CD4-positive, alpha-beta T cell treated with Interleukin-15 for 1 hour (primary cell): ENCODE measurements around the gene S100A13.

Experiments
- DNase-seq: peaks from one replicate; pipeline ENCODE4 v3.0.0-alpha.2; 2020

S100A13 gene

DNA sequence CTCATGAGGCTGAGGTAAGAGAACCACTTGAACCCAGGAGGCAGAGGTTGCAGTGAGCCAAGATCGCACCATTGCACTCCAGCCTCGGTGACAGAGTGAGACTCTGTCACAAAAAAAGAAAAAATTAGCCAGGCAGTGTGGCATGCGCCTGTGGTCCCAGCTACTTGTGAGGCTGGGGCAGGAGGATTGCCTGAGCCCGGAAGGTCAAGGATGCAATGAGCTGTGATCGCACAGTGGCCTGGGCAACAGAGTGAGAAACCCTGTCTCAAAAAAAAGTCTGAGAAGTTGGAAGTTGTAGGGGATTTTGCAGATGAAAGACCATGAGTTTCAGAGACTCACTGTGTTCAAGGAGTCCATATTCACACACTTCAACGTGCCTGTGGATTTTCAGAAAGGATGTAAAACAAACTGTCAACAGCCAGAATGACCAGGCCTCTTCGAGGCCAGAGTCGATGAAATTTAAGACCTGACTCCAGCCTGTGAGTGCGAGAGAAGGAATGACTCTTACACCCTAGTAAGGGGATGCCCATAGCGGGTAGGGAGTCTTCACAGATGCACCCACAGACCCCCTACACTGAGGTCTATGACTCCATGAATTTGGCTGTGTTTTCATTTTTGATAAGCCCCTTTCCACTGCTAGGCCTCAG is 2.2 kb downstream of the S100A13 start:
- DNase-seq, result no peak

DNA sequence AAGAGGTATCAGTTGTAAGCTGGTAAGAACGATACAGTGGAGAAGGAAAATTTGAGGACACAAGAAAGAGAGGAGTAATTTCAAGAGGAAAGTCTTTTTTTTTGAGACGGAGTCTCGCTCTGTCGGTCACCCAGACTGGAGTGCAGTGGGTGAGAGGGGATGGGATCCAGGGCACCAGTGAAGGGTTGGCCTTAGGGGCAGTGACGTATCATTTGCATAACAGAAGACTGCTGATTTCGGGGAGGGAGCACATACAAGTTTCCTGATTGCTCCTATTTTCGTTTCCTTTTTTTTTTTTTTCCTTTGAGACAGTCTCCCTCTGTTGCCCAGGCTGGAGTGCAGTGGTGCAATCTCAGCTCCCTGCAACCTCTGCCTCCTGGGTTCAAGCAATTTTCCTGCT is 4.2 kb downstream of the S100A13 start:
- no peak for DNase-seq

DNA sequence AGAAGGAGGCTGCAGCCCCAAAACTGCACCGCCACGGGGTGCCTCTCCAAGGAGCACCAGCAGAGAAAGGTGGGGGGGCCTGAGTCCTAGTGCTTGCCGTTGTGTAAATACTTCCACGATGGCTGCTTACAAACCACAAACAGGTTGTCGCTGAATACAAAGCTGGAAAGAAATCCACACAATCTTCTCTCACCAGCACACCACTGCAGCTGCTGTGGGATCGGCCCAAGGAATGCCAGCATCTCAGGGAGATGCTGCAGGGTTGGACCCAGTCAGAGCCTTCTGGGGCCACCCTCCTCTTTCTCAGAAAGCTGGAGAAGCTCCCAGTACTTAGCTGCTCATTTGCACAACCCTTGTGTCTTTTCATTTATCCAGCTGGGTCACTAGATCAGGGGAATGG is 8.1 kb downstream of the S100A13 start:
- DNase-seq, result no peak

DNA sequence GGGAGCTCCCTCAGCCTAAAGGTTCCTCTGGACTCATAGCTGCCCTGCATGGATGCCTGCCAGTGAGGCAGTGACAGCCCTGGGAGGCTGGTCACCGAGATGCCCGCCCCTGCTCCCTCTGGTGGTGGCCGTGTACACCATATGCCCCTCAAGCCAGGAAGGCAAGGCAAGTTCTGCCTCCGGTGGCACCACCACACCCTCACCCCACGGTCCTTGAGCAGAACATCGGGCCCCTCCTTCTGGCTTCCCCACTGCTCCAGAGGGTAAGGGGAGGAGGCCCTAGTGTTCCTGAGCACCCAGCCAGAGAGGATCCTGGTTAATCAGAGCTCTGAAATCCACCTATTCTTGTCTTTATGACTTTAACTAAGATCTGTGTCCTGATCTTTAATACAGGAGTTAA is 9.6 kb downstream of the S100A13 start:
- peak; percentile 67 for DNase-seq

DNA sequence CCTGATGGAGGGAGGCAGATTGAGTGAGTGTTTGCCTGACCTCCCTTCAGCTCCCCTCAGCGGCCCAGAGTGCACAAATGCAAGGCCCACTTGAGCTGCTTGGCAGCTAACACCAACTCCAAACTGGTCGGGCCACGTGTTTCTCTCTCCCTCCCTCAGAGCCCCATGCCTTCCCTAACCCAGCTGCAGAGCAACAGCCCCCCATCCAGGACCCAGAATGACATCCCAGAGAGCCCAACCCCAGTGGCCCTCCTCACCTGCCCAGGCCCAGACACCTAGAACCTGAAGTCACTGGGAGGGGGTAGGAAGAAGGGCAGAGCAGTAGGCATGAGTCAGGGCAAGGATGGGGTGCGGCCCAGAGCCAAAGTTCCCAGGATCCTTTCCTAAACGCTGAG is 10.4 kb downstream of the S100A13 start:
- no peak for DNase-seq

DNA sequence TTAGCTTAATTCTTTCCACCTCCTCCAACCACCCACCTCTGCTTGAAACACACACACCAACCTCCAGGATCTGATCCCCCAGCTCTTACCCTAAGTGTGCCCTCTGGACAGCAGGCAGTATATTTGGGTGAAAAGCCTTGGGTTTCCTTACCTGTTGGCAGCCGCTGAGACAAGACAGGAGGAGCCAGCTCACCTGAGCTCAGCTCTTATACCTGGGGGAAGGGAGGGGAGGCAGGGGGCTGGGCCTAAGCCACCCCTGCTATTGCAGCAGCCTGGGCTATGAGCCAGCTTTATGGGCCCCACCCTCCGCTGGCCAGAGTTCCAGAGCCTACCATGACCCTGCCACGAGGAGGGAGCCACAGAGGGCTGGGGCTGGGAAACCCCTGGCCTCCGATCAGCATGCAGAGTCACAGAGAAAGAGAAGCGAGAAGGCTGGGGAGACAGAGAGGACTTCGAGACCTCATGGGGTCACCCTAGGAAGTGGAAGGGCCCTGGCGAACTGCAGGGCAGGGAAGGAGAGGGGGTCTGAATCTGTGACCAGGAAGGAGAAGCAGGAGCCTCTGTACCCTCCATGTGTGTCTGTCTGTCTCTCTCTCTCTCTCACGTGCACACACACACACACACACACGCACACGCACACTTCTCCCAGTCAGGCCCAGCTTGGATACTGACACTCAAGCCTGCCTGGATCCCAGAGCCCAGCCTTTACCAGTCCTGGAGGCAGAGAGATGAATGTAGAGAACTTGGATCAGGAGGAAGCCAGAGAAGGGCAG is 11.0 kb downstream of the S100A13 start, which contains the start of gene S100A14:
Gene S100A14 (minus strand): TSS at position 182 of the 773 bp plus-strand sequence. CDS start 467 bp downstream, outside the sequence.
- no peak for DNase-seq

DNA sequence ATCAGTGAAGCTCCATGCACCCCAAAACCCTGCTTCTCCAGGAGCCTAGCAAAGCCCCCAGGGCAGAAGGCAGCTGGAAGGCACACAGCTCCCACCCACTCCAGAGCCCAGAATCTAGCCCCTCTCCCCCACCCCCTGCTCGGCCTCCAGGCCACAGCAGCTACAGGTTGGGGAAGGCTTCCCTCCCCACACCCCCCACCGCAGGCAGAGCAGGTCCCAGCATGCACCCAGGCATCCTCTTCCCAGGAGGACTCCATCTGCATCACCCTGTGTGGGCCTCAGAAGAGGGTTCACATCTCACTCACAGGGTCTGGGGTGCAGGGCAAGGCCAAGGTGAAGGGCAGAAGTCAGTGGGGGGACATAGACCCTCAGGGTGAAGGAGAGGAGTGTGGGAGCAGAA is 11.9 kb downstream of the S100A13 start:
- no peak for DNase-seq

DNA sequence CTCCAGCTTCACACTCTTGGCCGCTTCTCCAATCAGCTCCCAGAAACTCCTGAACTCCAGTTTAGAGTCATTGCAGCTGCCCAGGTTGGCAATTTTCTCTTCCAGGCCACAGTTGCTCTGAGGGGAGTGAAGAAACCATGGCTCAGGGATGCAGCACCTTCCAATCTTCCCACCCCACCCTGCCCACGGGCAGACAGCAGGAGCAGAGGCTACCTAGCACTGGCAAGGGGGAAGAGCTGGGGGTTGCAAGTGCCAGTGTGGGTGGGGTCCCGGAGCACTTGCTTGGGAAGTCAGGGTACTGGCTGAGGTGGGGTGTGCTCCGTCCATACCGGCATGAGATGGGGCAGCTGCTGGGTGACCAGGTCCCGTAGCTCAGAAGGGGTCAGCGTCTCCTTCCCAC is 12.4 kb downstream of the S100A13 start:
- DNase-seq, result no peak

DNA sequence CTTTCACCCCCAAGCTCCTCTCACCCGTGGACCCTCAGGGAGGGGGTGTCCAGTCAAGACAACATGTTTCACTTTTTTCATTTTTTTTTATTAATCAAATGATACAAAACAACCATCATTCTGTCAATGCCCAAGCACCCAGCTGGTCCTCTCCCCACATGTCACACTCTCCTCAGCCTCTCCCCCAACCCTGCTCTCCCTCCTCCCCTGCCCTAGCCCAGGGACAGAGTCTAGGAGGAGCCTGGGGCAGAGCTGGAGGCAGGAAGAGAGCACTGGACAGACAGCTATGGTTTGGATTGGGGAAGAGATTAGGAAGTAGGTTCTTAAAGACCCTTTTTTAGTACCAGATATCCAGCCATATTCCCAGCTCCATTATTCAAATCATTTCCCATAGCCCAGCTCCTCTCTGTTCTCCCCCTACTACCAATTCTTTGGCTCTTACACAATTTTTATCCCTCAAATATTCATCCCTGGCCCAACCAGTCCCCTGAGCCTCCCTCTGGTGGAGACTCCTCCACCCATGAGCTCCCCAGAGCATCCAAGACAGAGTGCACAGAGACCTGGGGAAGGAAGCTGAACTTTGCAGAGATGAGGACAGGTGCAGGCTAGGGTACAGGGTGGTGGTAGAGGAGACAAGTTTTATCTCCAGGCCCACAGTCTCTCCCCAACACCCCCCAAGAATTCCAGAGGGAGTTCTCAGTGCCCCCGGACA is 13.0 kb downstream of the S100A13 start:
- no peak for DNase-seq

DNA sequence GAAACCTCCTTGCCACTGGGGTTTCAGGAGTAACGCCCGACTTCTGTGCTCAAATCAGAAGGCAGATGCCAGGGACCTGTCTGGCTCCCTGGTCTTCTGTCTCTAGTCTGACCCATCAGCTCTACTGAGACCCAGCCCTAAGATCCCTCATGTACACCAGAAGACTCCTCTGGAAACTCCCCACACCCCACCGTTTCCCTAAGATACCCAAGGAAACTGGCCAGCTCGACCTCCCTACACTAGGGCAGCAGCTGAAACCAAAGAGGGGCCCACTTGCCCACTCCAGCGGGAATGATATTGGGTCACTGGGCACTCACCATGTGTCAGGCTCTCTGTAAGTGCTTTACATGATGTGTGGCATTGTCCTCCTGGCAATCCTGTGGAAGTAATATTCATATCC is 13.9 kb downstream of the S100A13 start:
- no peak for DNase-seq

DNA sequence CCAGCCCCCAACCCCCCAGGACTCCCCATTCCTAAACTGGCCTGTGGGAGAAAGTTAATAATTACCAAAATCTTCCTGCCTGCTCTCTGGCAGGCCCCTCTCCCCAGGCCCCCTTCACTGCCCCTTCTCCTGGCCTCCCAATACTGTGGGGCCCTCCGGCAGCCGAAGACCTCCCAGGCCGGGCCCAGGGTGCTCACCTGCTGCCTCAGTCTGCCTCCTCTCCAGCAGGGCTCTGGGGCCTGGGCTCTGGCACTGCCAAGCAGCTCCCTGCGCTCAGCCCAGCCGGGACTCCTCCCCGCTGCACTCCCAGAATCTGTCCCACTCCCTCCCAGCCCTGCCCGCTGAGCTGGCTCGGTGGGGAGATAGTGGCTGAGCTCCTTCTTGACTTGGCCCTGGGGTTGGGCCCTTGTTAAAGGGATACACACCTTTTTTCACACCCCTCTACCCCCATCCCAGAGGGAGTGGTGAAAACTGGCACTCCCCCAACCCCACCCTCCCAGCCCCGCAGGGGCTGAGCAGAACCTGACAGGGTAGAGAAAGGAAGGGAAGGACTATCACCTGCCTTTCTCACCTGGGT is 14.5 kb downstream of the S100A13 start, which contains the start of gene S100A16:
Gene S100A16 (minus strand): TSS at position 383 of the 577 bp plus-strand sequence. CDS start 4,986 bp downstream, outside the sequence.
- DNase-seq, result no peak

DNA sequence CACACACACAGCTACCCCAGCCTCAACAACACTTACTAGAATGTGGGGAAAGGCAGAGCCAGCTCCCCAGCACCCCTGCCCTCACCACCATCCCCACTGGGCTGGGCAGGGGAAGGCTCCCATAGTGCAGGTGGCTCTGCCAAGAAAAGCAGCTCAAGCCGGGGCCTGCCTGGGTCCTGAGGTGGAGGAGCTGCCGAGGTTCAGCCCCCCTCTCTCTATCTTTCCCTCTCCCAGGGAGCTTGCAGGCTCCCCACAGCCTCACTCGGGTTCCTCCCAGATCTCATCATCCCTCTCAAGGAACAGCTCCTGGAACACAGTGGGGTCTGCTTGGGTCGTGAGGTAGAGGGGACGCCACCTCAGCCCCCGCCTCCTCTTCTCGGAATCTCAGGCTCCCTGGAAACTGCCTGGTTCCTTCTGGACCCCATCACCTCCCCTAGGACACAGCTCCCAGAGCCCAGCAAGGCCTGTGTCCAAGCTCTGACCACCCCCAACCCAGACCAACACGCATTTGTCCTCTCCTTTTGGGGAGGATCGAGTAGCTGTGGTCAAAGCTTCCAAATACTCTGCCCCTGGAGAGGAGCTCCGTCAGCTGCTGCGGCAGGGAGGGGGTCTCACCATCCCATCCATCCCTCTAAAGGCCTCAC is 15.1 kb downstream of the S100A13 start:
- no peak for DNase-seq

DNA sequence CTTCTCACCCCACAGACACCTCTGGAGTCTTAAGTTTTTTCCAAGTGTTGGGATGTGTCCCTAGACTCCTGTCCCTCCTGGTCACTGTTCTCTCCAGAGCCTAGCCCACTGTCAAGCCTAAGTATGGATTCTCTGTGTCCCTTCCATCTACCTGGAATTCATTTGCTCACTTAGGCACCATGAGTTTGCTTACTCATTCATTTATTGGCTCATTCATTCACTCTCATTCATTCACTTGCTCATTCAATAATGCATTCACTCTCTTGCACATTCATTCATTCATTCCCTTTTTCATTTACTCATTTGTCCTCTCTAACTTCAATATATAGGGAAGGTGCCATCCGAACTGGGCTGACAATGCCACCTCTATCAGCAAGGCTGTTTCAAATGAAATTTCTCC is 15.9 kb downstream of the S100A13 start:
- DNase-seq, result no peak

DNA sequence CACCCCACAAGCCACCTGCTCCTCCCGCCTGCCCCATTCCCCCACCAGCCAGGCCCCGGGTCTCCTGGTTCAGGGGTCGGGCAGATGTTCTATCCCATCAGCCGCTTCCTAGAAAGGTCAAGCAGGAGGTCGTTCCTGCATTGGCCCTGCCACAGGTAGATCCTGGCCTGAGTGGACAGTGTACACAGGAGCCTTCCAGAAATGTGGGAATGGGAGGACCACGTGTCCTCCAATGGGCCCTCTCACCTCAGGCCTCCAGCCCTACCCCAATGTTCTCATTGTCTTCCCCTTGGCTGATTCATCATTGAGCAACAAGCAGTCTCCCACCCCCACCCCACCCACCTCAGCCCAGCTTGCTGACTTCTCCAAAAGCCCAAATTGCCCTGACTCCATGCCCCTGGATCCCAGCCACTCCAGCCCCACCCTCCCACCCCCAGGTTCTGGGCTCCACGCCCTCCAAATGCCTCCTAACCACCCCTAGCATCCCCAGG is 16.4 kb downstream of the S100A13 start:
- DNase-seq, result no peak

DNA sequence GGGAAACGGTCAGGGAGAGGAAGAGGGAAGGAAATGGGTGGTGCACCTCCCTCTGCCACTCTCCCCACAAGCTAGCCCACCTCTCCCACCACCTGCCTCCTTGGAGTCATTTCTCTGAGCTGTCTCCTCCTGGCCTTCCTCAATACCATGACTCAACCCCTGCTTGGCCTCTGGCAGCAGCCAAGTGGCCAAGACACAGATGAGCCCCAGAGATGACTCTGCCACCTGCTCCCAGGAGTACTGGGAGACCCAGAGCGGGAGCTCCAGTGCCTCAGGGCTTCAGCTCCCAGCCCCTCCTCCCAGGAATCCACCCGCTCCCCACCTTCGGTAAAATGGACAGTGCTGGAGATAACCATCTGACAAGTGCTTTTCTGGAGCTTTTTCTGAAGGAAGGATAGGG is 17.0 kb downstream of the S100A13 start:
- no peak for DNase-seq

DNA sequence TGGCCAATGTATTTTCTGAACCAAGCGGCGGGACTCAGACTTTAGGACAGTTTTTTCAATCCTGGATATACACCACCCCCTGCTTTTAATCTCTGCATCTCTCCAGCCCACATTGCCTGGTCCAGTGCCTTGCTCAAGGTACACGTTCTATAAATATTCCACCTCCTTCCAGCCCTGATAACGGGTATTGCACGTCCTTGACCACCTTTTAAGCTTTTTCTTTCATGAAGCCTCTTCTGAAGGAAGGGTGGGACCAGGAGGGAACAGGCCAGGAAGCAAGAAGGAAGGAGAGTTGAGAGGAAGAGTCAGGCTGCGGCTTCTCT is 17.8 kb downstream of the S100A13 start:
- no peak for DNase-seq

DNA sequence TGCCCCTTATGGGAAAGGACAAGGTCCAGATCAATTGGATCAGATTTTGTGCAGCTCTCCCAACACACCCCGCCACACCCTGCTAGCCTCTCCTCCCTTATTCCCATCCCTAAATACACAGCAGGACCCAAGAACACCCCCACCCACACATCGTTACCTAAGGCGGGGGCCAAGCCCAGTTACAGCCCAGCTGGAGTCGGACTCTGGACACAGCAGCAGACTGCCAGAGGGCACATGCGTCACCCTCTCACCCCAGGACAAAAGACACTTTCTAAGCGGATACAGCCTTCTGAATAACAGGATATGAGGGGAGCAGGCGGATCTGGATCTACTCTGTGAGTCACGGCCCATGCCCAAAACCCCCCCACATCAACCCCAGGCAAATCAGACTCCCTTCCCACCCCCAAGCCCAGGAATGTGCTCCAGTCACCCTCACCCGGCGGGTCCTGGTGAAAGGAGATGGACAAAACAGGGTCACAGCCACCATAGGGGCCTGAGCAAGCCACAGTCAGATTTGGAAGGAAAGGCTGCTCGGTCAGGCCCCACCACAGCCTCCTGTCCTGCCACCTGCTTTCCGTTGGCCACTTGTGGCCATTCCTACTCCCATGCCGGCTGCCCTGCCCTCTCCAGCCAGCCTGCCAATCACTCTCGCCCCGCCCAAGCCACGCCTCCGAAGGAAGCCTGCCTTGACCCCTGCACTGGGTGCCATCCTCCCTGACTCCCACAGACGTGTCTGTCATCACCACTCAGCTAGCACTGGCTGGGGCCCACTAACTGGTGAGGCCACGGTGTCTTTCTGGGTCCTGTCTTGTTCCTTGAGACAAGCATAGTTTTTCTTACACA is 18.3 kb downstream of the S100A13 start:
- no peak for DNase-seq

DNA sequence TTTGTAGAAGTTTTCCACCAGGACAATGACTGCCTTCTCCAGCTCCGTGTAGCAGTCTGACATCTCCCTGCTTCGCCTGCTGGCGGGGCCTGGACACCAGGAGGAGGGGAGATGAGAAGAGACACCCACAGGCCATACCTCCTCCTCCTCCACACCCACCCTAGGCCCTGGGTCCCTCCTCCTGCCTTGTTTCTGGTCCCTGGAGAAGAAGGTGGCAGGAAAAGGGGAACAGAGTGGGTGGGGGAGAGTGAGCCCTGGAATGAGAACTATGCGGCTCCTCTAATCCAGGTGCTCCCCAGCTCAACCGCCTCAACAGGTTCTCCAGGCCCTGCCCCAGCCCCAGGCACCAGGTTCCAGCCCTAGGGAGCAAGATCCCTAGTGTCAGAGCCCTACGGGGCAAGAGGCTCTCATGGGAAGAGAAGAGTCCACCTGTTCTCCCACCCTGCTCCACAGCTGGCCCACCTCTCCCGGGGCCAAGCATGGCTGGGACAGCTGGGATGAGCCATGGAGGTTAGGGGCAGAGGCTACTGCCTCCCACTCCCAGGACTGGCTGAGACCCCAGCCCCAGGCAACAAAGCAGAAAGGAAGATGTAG is 19.1 kb downstream of the S100A13 start:
- DNase-seq, result no peak

DNA sequence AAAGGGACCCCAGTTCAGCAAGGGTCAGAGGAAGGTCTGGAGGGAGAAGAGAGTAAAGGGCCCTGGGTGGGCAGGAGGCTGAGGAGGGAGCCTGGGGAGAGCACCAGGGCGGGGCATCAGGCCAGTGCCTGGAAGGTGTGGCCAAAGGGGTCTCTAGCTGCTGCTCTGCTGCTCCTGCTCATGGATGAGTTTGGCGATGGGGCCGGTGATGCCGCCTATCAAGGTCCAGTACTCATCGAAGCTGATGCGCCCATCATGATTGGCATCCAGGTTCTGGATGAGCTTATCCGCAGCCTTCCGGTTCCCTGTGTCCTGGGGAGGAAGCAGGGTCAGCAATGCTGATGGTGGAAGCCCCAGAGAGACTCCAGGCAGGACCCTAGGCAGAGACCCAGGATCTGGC is 19.9 kb downstream of the S100A13 start:
- no peak for DNase-seq

DNA sequence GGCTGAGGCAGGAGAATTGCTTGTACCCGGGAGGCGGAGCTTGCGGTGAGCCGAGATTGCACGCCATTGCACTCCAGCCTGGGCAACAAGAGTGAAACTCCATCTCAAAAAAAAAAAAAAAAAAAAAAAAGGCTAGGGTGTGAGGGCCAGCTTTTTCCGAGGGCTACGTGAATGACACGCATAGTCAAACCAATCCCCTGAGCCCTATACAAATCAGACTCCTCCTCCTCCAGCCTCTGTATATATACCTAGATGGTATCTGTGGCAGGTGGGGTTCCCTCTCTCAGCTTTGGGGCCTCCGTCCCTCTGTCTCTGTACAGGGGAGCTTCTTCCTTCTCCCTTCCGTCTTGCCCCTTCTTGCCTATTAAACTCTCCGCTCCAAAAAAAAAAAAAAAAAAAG is 21.1 kb downstream of the S100A13 start:
- no peak for DNase-seq

DNA sequence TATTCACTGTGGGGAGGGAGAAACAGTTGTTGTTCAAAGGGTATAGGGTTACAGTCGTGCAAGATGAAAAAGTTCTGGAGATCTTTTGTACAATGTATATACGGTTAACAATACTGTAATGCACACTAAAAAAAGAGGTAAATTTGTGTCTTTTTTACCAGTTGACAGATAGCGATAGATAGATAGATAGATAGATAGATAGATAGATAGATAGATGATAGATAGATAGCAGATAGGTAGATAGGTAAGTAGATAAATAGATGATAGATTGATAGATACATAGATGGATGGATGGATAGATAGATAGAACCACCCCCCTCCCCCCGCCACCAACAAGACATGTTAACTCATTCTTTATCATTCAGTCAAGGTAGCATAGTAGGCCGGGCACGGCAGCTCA is 24.6 kb downstream of the S100A13 start:
- no peak for DNase-seq

DNA sequence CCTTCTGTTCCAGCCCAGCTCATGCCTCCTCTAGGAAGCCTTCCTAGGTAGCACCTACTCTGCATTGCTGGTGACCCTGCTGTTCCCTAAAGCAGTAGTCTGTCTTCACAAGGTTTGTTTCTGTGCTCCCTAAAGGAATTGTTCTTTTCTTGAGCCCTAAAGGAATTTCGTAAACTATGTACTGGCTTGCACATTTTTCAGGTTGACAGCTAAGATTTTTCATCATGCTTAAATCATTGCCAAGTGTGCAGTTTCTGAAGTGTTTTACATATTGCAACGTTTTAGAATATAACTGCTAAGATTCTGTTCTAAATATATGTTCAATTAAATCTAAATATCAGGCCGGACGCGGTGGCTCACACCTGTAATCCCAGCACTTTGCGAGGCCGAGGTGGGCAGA is 27.5 kb downstream of the S100A13 start:
- DNase-seq, result no peak
